Vagina (tissue), 2 donors: ENCODE results near the gene AACS.

Experiments
- CTCF ChIP-seq, 3 experiments: fragments of 450-650 bp in 2 of 3; fragments of 200-600 bp in 1 of 3; sonication (generic) in 1 of 3; IDR thresholded peaks; one replicate each; pipeline ENCODE4 v1.5.1; 2017 to 2019; ENCODE audit warnings: antibody characterized with exemption in 3 of 3, mild to moderate bottlenecking in 2 of 3, moderate library complexity in 2 of 3
- POLR2A ChIP-seq, 2 donors: fragments of 450-650 bp; IDR thresholded peaks; one replicate each; pipeline ENCODE4 v1.6.1; 2017; ENCODE audit warnings: antibody characterized with exemption in 2 of 2, mild to moderate bottlenecking in 2 of 2, moderate library complexity in 2 of 2
- POLR2AphosphoS5 ChIP-seq, 2 donors: sonication (generic); formaldehyde crosslinking; IDR thresholded peaks; one replicate each; pipeline ENCODE4 v1.9.0; 2017; ENCODE audit warnings: antibody characterized with exemption in 2 of 2, mild to moderate bottlenecking in 2 of 2, low read depth in 1 of 2; ENCODE audit not compliant: insufficient read depth in 1 of 2

- no peak for TF ChIP-seq CTCF (IDR thresholded peaks at IDR 0.05)
- no peak for TF ChIP-seq POLR2A (IDR thresholded peaks at IDR 0.05)
- TF ChIP-seq POLR2AphosphoS5 (IDR thresholded peaks at IDR 0.05; ENCODE audit: insufficient read depth in 1 of 2, low read depth in 1 of 2): no peak
Observed at GRCh38 chr12:125192690-125193221, 127.5 kb downstream of the AACS start.
